ENCODE data around the gene GPATCH1. TPM values are rescaled to one million over a fixed set of nuclear protein-coding genes. Genes with fewer than 3 reads are reported as not detected.
"Not testable (repeated sequence)": the region's sequence is repeated elsewhere in the genome, so short reads cannot be mapped to it uniquely, and the experiment has no call there.

The GPATCH1 gene
- 10 to 100 TPM; 11.5 to 13.7 TPM for total RNA-seq
- 6.7 TPM for polyA plus RNA-seq

- H3K4me1 Mint-ChIP-seq = peaks cover 20 to 37% (median 24%) of the 10 kb centered on the region in 3 donors
- Histone ChIP-seq H3K4me3 (ENCODE audit: low read length) (peak within 1 kb of the TSS; percentile 97), H3K36me3 (ENCODE audit: insufficient read depth, low read length) (no peaks in the 10 kb centered on the region), H3K9me3 (ENCODE audit: low read length) (no peaks in the 10 kb centered on the region), H3K27me3 (ENCODE audit: insufficient read depth, low read length, poor library complexity, severe bottlenecking) (no peaks in the 10 kb centered on the region), H3K4me1 (ENCODE audit: insufficient read depth, low read length) (peaks cover 14% of the 10 kb centered on the region), H3K27ac (ENCODE audit: low read depth, low read length) (peak within 1 kb of the TSS; percentile 76)
- ChIA-PET CTCF (no interaction called here), POLR2A (interaction anchor here (0.6 kb wide), 1 partner anchor 407 kb away, joined by 4 read pairs; no protein-coding TSS in a partner anchor)
- peak within 1 kb of the TSS; percentile 94 to 99 (median 97) for H3K4me3 Mint-ChIP-seq
- H3K27me3 Mint-ChIP-seq = no peaks in the 10 kb centered on the region
- H3K27ac Mint-ChIP-seq = peak within 1 kb of the TSS; percentile 63 to 99 (median 97)
- peak; percentile 76 to 87 (median 79) for DNase-seq
- H3K9me3 Mint-ChIP-seq = no peaks in the 10 kb centered on the region
- H3K36me3 Mint-ChIP-seq = peaks cover 0 to 15% (median 3%) of the 10 kb centered on the region in 3 donors
Observed at GRCh38 chr19:33080761-33081681, at the start of gene GPATCH1. TSS of gene GPATCH1 (plus strand) at chr19:33081181. CDS start at chr19:33081194, 13 bp downstream.

GRCh38 chr19:33032218-33032781 is 48.7 kb upstream of the GPATCH1 start:
- no peaks in the 10 kb centered on the region for H3K27me3 ChIP-seq (ENCODE audit: insufficient read depth, low read length, poor library complexity, severe bottlenecking)
- Mint-ChIP-seq H3K9me3 (peaks cover 5 to 14% (median 7%) of the 10 kb centered on the region in 5 donors), H3K27me3 (peaks cover 3 to 4% of the 10 kb centered on the region in 2 donors), H3K36me3 (no peaks in the 10 kb centered on the region), H3K4me3 (no peak overlapping the region), H3K4me1 (peaks cover 4% of the 10 kb centered on the region in 3 donors), H3K27ac (no peak overlapping the region)
- H3K4me1 ChIP-seq (ENCODE audit: insufficient read depth, low read length) = no peaks in the 10 kb centered on the region
- H3K9me3 ChIP-seq (ENCODE audit: low read length) = no peaks in the 10 kb centered on the region
- no peak for DNase-seq
- POLR2A ChIA-PET = no interaction called here
- no peaks in the 10 kb centered on the region for H3K36me3 ChIP-seq (ENCODE audit: insufficient read depth, low read length)
- H3K27ac ChIP-seq (ENCODE audit: low read depth, low read length) = no peak overlapping the region
- CTCF ChIA-PET = interaction anchor here (0.7 kb wide), 1 partner anchor 8 kb away, joined by 3 read pairs; no protein-coding TSS in a partner anchor
- no peak overlapping the region for H3K4me3 ChIP-seq (ENCODE audit: low read length)

GRCh38 chr19:33035461-33035860 is 45.5 kb upstream of the GPATCH1 start:
- H3K36me3 ChIP-seq (ENCODE audit: insufficient read depth, low read length) = no peaks in the 10 kb centered on the region
- no peak overlapping the region for H3K4me3 Mint-ChIP-seq
- no peak overlapping the region for H3K27ac Mint-ChIP-seq
- ChIA-PET CTCF (no interaction called here), POLR2A (no interaction called here)
- no peak overlapping the region for H3K27ac ChIP-seq (ENCODE audit: low read depth, low read length)
- peaks cover 8 to 9% (median 9%) of the 10 kb centered on the region in 3 donors for H3K4me1 Mint-ChIP-seq
- no peaks in the 10 kb centered on the region for H3K9me3 Mint-ChIP-seq
- H3K4me3 ChIP-seq (ENCODE audit: low read length) = no peak overlapping the region
- no peaks in the 10 kb centered on the region for H3K4me1 ChIP-seq (ENCODE audit: insufficient read depth, low read length)
- no peaks in the 10 kb centered on the region for H3K9me3 ChIP-seq (ENCODE audit: low read length)
- H3K27me3 Mint-ChIP-seq = peaks cover under 1 to 3% of the 10 kb centered on the region in 2 donors
- H3K27me3 ChIP-seq (ENCODE audit: insufficient read depth, low read length, poor library complexity, severe bottlenecking) = no peaks in the 10 kb centered on the region
- H3K36me3 Mint-ChIP-seq = no peaks in the 10 kb centered on the region
- DNase-seq = no peak

DNA sequence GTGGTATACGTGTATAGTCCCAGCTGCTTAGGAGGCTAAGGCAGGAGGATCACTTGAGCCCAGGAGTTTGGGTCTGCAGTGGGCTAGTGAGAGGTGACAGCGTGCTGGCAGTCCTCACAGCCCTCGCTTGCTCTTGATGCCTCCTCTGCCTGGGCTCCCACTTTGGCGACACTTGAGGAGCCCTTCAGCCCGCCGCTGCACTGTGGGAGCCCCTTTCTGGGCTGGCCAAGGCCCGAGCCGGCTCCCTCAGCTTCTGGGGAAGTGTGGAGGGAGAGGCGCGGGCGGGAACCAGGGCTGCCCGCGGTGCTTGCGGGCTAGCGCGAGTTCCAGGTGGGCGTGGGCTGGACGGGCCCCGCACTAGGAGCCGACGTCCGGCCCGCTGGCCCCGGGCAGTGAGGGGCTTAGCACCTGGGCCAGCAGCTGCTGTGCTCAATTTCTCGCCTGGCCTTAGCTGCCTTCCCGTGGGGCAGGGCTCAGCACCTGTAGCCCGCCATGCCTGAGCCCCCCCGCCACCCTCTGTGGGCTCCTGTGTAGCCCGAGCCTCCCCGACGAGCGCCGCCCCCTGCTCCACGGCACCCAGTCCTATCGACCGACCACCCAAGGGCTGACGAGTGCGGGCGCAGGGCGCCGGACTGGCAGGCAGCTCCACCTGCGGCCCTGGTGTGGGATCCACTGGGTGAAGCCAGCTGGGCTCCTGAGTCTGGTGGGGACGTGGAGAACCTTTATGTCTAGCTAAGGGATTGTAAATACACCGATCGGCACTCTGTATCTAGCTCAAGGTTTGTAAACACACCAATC is 44.4 kb upstream of the GPATCH1 start:
- H3K4me3 ChIP-seq (ENCODE audit: low read length); H3K27me3 ChIP-seq (ENCODE audit: insufficient read depth, low read length, poor library complexity, severe bottlenecking); H3K4me1 ChIP-seq (ENCODE audit: insufficient read depth, low read length); H3K9me3 ChIP-seq (ENCODE audit: low read length); H3K4me1 Mint-ChIP-seq; H3K36me3 Mint-ChIP-seq; DNase-seq; H3K27ac Mint-ChIP-seq; H3K27ac ChIP-seq (ENCODE audit: low read depth, low read length); H3K4me3 Mint-ChIP-seq; H3K9me3 Mint-ChIP-seq; CTCF ChIA-PET; H3K27me3 Mint-ChIP-seq; H3K36me3 ChIP-seq (ENCODE audit: insufficient read depth, low read length); POLR2A ChIA-PET: not testable (repeated sequence)

DNA sequence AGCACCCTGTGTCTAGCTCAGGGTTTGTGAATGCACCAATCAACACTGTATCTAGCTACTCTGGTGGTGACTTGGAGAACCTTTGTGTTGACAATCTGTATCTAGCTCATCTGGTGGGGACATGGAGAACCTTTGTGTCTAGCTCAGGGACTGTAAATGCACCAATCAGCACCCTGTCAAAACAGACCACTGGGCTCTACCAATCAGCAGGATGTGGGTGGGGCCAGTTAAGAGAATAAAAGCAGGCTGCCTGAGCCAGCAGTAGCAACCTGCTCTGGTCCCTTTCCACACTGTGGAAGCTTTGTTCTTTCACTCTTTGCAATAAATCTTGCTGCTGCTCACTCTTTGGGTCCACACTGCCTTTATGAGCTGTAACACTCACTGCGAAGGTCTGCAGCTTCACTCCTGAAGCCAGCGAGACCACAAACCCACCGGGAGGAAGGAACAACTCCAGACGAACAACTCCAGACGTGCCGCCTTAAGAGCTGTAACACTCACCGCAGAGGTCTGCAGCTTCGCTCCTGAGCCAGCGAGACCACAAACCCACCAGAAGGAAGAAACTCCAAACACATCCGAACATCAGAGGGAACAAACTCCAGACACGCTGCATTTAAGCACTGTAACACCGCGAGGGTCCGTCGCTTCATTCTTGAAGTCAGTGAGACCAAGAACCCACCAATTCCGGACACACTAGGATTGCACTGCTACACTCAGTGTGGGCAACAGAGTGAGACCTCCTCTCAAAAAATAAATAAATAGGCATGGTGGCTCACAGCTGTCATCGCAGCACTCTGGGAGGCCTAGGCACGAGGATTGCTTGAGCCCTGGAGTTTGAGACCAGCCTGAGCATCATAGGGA is 43.6 kb upstream of the GPATCH1 start:
- H3K27ac ChIP-seq (ENCODE audit: low read depth, low read length); H3K36me3 ChIP-seq (ENCODE audit: insufficient read depth, low read length); POLR2A ChIA-PET; H3K4me1 ChIP-seq (ENCODE audit: insufficient read depth, low read length); H3K27me3 ChIP-seq (ENCODE audit: insufficient read depth, low read length, poor library complexity, severe bottlenecking); H3K27me3 Mint-ChIP-seq; CTCF ChIA-PET; H3K36me3 Mint-ChIP-seq; H3K9me3 ChIP-seq (ENCODE audit: low read length); H3K4me1 Mint-ChIP-seq; H3K9me3 Mint-ChIP-seq: not testable (repeated sequence)
- peak overlapping the region; percentile 50 for H3K4me3 ChIP-seq (ENCODE audit: low read length)
- H3K27ac Mint-ChIP-seq = peak overlapping the region in 6 of 8 donors; percentile 48 to 92 (median 84)
- H3K4me3 Mint-ChIP-seq = peak overlapping the region; percentile 28 to 85 (median 78)
- DNase-seq = peak in 1 of 5 donors; percentile 23

DNA sequence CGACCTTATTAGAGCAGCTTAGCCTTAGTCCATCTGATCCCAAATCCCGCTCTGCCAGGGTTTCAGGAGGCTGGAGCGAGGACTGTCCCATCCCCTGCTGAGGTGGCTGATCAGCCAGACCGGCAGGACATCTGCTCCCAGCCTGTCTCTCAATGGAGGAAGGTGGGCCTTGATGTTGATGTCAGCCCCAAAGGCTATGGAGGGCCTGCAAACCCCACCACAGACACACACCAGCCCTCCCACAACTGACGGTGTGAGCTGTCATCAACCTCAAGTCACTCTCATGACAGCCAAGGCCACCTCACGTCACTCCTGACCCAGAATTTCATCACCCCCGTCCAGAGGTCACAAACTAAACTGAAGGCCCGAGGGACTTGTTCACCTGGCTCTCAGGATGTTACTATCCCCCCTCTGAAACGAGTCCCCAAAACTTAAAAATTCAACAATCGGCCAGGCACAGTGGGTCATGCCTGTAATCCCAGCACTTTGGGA is 41.8 kb upstream of the GPATCH1 start:
- Histone ChIP-seq H3K9me3 (ENCODE audit: low read length) (no peaks in the 10 kb centered on the region), H3K4me1 (ENCODE audit: insufficient read depth, low read length) (no peaks in the 10 kb centered on the region), H3K4me3 (ENCODE audit: low read length) (no peak overlapping the region), H3K36me3 (ENCODE audit: insufficient read depth, low read length) (no peaks in the 10 kb centered on the region), H3K27me3 (ENCODE audit: insufficient read depth, low read length, poor library complexity, severe bottlenecking) (no peaks in the 10 kb centered on the region), H3K27ac (ENCODE audit: low read depth, low read length) (no peak overlapping the region)
- Mint-ChIP-seq H3K4me1 (peaks cover 8 to 9% (median 9%) of the 10 kb centered on the region in 3 donors), H3K4me3 (no peak overlapping the region), H3K9me3 (no peaks in the 10 kb centered on the region), H3K27ac (peak overlapping the region in 2 of 8 donors; percentile 1 to 43), H3K27me3 (no peaks in the 10 kb centered on the region), H3K36me3 (no peaks in the 10 kb centered on the region)
- ChIA-PET POLR2A (no interaction called here), CTCF (no interaction called here)
- DNase-seq = no peak

DNA sequence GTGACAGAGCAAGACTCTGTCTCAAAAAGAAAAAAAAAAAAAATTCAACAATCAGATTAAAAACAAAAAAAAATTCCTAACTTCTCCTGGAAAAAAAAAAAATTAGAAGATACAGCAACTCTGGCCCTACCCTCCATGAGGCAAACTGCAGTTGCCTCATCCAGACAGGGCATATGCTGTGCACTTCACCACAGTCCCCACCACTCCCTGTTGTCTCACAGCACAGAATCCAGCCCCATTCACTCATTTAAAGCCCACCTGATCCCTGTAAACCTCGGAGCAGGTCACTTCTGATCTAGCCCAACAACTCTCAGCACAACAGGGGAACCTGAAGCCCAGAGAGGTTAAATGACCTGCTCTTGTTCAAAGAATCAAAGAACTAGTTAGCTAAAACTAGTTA is 41.2 kb upstream of the GPATCH1 start:
- no peaks in the 10 kb centered on the region for H3K9me3 ChIP-seq (ENCODE audit: low read length)
- no peak for DNase-seq
- no peaks in the 10 kb centered on the region for H3K36me3 Mint-ChIP-seq
- no peak overlapping the region for H3K4me3 ChIP-seq (ENCODE audit: low read length)
- CTCF ChIA-PET = interaction anchor here (0.6 kb wide), 1 partner anchor 8 kb away, joined by 3 read pairs; no protein-coding TSS in a partner anchor
- no peaks in the 10 kb centered on the region for H3K4me1 ChIP-seq (ENCODE audit: insufficient read depth, low read length)
- H3K27ac ChIP-seq (ENCODE audit: low read depth, low read length) = no peak overlapping the region
- no peaks in the 10 kb centered on the region for H3K36me3 ChIP-seq (ENCODE audit: insufficient read depth, low read length)
- POLR2A ChIA-PET = no interaction called here
- no peaks in the 10 kb centered on the region for H3K27me3 ChIP-seq (ENCODE audit: insufficient read depth, low read length, poor library complexity, severe bottlenecking)
- no peak overlapping the region for H3K4me3 Mint-ChIP-seq
- H3K27ac Mint-ChIP-seq = peak overlapping the region in 2 of 8 donors; percentile 33 to 57
- H3K4me1 Mint-ChIP-seq = peaks cover 8 to 9% (median 9%) of the 10 kb centered on the region in 3 donors
- no peaks in the 10 kb centered on the region for H3K9me3 Mint-ChIP-seq
- no peaks in the 10 kb centered on the region for H3K27me3 Mint-ChIP-seq

All from CD8-positive, alpha-beta memory T cell (primary cell).